ELF-1 (cell line): ENCODE measurements around the gene EPPIN.
A peak's percentile ranks its signal among the peaks of the same experiment; 100 is the strongest.
"Not testable (repeated sequence)": the region's sequence is repeated elsewhere in the genome, so short reads cannot be mapped to it uniquely, and the experiment has no call there.

ENCODE experiments used
- DNase-seq: peaks from one replicate; pipeline ENCODE4 v3.0.0-alpha.2; 2016; ENCODE audit warnings: low read depth, low spot score

EPPIN gene

GRCh38 chr20:45547206-45547770, at the start of gene EPPIN:
Gene EPPIN (minus strand): TSS chr20:45547401. CDS start chr20:45547357, 44 bp downstream.
- no peak for DNase-seq

- DNase-seq: no peak
Measured at GRCh38 chr20:45595235-45595634, 48.0 kb upstream of the EPPIN start.

- no peak for DNase-seq
Measured at GRCh38 chr20:45593498-45593897, 46.3 kb upstream of the EPPIN start.

DNA sequence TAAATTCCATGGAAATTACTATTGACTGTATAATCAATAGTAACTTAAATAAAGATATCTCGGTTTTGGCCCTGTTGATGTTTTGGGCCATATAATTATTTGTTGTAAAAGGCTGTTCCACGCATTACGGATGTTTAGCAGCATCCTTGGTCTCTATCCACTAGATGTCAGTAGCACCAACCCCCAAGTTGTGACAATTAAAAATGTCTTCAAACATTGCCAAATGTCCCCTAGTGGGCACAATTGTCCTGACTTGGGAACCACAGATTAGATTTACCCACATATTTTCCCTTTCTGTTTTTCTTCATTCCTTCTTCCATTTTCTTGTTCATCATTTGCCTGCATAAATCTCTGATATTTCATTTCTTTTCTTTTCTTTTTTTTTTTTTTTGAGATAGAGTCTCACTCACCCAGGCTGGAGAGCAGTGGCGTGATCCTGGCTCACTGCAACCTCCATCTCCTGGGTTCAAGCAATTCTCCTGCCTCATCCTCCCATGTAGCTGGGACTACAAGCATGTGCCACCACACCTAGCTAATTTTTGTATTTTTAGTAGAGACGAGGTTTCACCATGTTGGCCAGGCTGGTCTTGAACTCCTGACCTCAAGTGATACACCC, 45.5 kb upstream of the EPPIN start:
- DNase-seq: peak; percentile 5

GRCh38 chr20:45589725-45590124, 42.5 kb upstream of the EPPIN start:
- no peak for DNase-seq

DNA sequence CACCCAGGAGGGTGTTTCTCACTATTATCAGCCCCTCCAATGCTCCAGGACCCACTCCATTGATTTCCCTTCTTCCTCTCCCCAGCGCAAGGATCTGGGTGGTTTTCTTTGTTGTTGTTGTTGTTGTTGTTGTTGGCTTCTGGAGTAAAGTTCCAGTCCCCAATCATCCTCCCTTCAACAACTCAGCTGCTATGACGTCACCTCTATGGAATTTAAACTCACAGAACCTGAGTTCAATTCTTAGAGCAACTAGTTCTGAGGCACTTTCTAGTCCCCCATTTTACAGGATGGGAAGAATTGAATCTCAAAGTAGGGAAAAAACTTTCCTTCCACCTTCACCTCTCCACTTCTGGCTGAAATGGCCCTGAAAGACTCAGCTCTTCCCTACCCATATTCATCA, 41.6 kb upstream of the EPPIN start:
- no peak for DNase-seq

- not testable (repeated sequence) for DNase-seq
Measured at GRCh38 chr20:45585986-45586385, 38.8 kb upstream of the EPPIN start.

DNA sequence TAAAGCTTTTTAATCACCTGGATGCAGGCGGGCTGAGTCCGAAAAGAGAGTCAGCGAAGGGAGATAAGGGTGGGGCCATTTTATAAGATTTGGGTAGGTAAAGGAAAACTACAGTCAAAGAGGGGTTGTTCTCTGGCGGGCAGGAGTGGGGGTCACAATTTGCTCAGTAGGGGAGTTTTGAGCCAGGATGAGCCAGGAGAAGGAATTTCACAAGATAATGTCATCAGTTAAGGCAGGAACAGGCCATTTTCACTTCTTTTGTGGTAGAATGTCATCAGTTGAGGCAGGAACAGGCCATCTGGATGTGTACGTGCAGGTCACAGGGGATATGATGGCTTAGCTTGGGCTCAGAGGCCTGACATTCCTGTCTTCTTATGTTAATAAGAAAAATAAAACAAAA, 37.1 kb upstream of the EPPIN start:
- not testable (repeated sequence) for DNase-seq

- no peak for DNase-seq
Measured at GRCh38 chr20:45583502-45583901, 36.3 kb upstream of the EPPIN start.

GRCh38 chr20:45581702-45582101, 34.5 kb upstream of the EPPIN start:
- no peak for DNase-seq

- DNase-seq: peak; percentile 3
Measured at GRCh38 chr20:45579184-45579583, 32.0 kb upstream of the EPPIN start, which contains the start of gene WFDC8. Gene WFDC8 (minus strand): TSS chr20:45579284. CDS start chr20:45579247, 37 bp downstream.

- DNase-seq: peak; percentile 47
Measured at GRCh38 chr20:45578231-45578630, 31.0 kb upstream of the EPPIN start.

DNA sequence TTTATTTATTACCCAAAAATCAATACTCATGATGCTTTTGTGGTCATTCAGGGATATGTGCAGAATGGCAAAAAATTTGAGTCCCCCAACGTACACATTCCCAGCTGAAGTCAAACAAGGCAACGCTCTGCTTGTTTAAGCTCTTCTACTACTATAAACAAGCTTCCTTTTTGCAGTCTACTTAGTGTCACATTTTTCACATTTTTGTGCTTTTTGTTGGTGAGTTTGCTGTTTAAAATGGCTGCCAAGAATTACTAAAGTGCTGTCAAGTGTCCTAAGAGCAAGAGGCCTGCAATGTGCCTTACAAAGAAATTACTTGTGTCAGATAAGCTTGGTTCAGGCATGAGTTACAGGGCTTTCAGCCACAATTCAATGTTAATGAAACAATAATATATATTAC, 29.8 kb upstream of the EPPIN start:
- peak; percentile 23 for DNase-seq

- no peak for DNase-seq
Measured at GRCh38 chr20:45575931-45576330, 28.7 kb upstream of the EPPIN start.

DNA sequence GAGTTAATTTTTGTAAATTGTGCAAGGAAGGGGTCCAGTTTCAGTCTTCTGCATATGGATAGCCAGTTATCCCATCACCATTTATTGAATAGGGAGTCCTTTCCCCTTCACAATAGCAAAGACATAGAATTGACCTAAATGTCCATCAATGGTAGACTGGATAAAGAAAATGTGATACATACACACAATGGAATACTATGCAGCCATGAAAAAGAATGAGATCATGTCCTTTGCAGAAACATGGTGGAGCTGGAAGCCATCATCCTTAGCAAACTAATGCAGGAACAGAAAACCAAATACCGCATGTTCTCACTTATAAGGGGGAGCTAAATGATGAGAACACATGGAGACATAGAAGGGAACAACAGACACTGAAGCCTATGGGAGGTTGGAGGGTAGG, 22.4 kb upstream of the EPPIN start:
- DNase-seq: not testable (repeated sequence)

- no peak for DNase-seq
Measured at GRCh38 chr20:45564760-45565276, 17.6 kb upstream of the EPPIN start.

- DNase-seq: no peak
Measured at GRCh38 chr20:45555198-45555597, 8.0 kb upstream of the EPPIN start.

DNA sequence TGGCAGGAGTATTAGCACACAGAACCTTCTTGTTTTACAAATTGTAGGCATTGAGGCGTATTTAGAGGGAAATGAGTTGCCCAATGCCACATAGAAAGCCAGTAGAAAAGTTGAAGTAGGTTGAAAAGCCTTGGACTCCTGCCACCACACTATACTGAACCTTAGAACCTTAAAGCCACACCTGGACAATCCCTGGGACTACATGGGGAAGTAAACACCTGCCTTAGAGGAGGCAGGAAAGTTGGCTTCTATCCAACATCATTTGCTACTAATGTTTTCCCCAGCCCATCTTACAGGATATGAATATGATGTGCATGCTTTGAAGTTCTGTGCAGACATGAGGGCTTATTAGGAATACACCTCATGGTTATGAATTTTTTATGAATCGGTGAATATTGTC, 5.3 kb upstream of the EPPIN start:
- no peak for DNase-seq

DNA sequence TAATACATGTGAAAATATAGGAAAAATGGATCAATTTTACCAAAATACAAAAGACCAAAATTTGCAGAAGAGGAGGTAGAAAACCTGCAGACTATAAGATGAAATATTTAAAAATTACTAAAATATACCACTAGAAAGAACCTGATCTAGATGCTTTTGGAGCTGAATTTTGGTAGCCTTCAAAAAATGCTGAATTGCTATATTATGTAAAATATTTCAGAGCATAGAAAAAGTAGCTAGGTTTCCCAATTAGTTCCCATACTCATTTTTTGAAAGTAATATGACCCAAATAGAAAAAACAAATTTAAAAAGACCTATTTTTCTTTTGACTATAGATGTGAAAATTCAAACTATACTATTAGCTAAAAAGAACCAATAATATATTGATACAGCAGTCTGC, 3.6 kb upstream of the EPPIN start:
- DNase-seq: no peak

DNA sequence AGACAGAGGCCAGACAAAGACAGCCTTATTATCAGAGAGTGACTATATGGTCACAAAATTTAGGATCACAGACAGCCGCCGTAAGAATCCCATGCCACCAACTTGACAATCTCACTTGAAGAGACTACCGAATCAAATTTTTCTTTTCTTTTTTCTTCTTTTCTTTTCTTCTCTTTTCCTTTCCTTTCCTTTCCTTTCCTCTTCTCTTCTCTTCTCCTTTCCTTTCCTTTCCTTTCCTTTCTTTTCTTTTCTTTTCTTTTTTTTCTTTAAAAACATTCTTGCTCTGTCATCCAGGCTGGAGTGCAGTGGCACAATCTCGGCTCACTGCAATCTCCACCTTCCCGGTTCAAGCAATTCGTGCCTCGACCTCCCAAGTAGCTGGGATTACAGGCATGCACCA, 1.2 kb upstream of the EPPIN start:
- no peak for DNase-seq

DNA sequence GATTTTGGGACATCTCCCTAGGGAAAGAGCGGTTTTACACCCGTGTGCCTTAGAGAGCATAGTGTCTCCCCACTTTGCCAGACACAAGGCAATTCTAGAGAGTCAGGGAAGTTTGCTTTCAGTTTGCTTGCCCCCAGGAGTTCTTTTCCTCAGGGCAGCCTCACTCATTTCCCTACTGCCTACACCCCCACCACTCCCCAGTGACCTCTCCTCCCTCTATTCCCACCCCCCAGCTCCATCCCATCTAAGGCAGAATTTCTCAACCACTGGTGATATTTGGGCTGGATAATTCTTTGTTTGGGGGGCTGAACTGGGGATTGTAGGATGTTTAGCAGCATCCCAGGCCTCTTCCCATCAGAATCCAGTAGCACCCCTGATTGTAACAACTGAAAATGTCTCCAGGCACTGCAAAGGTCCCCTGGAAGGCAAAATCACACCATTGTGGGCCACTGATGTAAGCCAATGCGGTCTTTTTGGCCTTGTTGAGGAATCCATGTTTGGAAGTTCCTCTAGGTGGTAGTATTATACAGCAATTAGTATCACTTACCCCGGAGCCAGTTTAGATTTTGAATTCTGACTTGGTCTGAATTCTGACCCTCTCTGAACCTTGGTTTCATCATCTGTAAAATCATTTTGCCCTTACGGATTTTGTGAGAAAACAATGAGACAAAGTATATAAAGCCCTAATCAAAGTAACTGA, 1.3 kb downstream of the EPPIN start:
- peak; percentile 23 for DNase-seq

DNA sequence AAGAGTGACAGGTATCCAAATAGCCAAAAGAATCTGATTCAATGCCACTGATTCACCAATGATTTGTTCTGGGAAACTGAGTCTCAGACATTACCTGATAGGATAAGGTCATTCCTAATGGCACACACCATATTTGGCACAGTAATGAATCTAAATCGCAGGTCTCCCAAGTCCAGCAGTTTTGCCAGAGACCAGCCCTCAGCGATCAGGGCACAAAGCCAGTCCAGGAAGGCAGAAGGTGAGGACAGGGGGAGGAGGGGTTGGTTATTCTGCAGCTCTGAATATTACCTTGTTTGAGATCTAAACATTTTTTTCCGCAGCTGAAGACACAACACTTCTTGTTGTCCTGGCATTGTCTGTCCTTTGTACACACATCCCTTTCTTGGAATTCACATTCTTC, 1.9 kb downstream of the EPPIN start:
- no peak for DNase-seq

GRCh38 chr20:45539382-45539781, 7.8 kb downstream of the EPPIN start, which contains the start of gene WFDC6:
Gene WFDC6 (minus strand): TSS chr20:45539482. CDS start chr20:45539407, 75 bp downstream.
- no peak for DNase-seq
